ENCODE measurements around the gene CALM1.

The CALM1 gene

GRCh38 chr14:90456551-90456950 lies 59.7 kb downstream of the CALM1 start:
- no peak for FAIRE-seq
- DNase-seq (ENCODE audit: extremely low spot score, insufficient read length, low read depth): no peak

- DNase-seq (ENCODE audit: extremely low spot score, insufficient read length, low read depth): no peak
- FAIRE-seq: no peak
Observed at GRCh38 chr14:90457186-90457585, 60.4 kb downstream of the CALM1 start.
